GM19372 (cell line): ENCODE measurements around the gene RHOJ.
"Not testable (repeated sequence)": the region's sequence is repeated elsewhere in the genome, so short reads cannot be mapped to it uniquely, and the experiment has no call there.

Experiments used
- ATAC-seq: cut with Tn5 transposase; IDR thresholded peaks from one replicate; pipeline ENCODE4 v1.9.1; 2021; ENCODE audit warnings: mild to moderate bottlenecking, low read depth, moderate library complexity; ENCODE audit not compliant: unreplicated experiment

The RHOJ gene

DNA sequence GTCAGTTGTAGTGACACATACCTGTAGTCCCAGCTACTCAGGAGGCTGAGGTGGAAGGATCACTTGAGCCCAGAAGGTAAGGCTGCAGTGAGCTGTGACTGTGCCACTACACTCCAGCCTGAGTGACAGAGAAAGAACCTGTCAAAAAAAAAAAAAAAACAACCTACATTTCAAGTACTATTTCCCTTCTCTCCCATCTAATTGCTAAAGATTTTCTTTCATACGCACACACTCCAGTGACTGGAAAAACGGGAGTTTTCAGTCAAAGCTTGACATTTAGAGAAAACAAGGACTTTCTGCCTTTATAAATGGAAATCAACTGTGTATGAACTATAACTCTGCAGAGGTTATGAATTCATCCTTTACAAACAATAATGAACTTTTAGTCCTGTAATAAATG, 88.6 kb downstream of the RHOJ start:
- ATAC-seq = no peak

- ATAC-seq = peak; percentile 42
Observed at GRCh38 chr14:63295231-63295685, 91.0 kb downstream of the RHOJ start.

- peak; percentile 54 for ATAC-seq
Observed at GRCh38 chr14:63296060-63296563, 91.9 kb downstream of the RHOJ start.

DNA sequence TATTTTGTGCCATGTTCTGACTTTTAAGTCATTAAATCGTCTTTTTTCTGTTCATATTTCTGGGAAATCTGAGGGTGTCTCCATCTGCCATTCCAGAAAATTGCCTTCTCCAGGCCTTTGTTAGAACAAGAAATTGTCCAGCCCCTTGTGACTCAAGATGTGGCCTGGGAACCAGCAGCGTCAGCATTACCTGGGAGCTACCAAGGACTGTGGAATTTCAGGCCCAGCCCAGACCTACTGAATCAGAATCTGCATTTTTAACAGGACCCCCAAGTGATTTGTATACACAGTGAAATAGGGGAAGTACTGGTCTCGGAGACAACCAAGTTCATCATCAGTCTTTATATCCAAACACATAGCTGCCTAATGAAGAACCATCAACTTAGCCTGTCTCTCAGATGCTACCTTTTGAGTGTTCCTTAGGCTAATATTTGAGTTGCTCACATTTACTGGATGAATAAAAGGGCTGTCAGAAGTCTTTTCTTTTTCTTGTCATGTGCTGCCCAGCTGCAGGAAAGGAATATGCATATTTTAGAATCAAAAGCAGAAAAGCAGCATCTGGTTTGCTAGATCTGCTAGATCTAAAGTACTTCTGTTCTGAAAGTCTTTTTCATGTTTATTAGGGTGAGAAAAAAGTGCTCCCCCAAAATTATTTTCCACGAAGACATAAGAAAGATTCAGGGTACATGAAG, 93.3 kb downstream of the RHOJ start:
- no peak for ATAC-seq

GRCh38 chr14:63299351-63300110, 95.3 kb downstream of the RHOJ start:
- no peak for ATAC-seq

DNA sequence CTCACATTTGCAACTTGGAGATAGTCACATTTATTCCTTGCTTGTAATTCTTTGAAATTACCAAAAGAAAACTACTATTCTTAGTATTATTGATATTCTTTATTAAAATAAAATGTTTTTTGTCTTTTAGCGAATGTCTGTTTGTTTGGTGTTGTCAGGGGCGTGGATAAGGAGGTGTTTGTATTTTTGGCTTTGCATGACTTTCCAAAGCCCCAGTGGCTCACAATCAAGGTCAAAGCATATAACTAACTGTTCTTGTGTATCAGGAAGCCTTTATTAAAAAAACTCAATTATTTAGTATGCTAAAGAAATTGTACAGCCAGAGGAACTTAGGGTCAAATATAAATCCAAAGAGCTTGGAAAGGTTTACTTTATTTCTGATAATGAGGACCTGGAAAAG, 96.6 kb downstream of the RHOJ start:
- ATAC-seq = no peak

DNA sequence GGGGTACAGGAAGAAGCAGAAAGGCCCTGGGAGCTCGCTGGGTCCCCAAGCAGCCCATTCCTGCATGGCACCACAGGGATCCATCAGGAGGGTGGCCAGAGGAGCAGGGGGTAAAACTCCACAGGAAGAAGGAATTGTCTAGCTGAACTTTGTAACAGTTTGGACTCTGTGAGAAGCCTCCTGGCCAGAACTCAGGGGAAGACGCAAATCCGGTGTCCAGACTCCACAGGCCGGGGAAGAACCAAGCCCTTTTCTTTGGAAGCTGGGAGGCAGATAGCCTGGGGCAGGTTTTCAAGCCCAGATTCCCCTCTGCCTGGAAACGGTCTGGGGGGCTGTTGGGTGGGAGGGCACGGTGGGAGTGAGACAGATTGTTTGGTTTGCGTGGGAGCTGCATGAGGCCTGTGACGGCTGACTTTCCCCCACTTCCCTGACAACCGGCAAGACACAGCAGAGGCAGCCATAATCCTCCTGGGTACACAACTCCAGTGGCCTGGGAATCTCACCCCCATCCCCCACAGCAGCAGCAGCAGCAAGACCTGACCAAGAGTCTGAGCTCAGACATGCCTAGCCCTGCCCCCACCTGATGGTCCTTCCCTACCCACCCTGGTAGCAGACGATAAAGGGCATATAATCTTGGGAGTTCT, 97.8 kb downstream of the RHOJ start:
- no peak for ATAC-seq

- ATAC-seq = not testable (repeated sequence)
Observed at GRCh38 chr14:63304429-63304828, 100.2 kb downstream of the RHOJ start.

- peak; percentile 72 for ATAC-seq
Observed at GRCh38 chr14:63308723-63309317, 104.6 kb downstream of the RHOJ start.

- no peak for ATAC-seq
Observed at GRCh38 chr14:63318835-63319234, 114.6 kb downstream of the RHOJ start, which contains the start of gene GPHB5. Gene GPHB5 (minus strand): TSS chr14:63318935. CDS start chr14:63317849, 1,086 bp downstream.

DNA sequence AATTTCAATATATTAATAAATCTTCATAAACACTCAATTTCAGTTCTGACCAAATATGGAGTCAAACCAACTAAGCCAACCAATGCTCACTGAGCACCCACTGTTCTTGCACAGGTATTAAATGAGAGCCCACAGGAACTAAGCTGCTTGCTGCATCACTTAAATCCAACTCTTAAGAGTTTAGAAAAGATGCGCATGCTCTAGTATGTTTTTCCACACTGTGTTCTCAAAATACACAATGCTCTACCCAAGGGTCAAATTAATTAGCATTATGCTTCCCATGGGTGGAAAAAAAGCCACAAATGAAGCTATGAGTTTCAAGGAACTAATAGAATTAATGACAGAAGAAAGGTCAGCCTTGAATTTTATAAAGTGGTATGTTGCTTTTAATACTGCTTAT, 118.2 kb downstream of the RHOJ start:
- ATAC-seq = no peak

DNA sequence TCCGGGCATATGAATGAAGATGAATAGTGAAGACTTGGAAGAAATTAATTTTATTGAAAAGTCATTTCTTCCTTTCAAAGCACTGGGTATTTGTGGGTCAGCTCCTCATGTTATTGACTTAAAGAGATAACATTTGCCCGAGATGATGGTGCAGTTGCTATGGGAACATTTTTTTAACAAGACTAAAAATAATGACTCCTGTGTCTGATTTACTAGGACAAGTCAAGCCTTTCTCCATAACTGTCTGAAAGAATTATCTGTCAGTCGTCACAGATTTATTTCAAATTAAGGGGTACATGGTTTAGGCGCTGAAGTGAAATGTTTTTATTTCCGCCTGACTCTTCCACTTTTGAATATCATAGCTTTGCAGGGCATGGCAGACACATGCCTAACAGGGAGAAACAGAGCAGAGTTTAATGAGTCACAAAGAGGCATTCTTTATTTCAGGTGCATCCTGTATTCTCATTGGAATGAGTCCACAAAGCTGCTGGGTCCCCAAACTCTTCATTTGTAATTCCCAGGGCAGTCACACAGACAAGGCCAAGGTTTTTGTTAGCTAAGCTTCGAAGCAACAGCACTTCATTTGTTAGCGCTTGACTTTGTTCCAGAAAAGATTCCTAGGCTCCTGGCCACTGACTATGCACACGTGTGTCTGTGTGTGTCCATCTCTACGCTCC, 118.8 kb downstream of the RHOJ start:
- ATAC-seq = no peak

DNA sequence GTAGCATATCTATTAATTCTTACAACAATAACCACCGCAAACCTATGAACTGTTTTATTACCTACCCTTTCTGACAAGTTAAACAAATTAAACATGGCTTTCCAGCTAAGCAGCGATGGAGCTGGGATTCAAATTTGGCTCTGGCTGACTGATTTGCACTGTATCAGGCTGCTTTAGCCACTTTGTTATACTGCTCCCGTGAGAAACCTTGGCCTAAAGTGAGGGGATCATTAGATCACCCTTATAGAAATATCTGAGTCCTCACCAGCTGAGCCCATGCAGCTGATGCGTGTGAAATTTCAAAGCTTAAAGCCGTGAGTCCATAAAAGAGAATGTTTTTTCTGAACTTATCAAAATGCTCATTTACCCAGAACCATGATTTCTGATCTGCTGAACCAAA, 122.6 kb downstream of the RHOJ start:
- ATAC-seq = no peak

DNA sequence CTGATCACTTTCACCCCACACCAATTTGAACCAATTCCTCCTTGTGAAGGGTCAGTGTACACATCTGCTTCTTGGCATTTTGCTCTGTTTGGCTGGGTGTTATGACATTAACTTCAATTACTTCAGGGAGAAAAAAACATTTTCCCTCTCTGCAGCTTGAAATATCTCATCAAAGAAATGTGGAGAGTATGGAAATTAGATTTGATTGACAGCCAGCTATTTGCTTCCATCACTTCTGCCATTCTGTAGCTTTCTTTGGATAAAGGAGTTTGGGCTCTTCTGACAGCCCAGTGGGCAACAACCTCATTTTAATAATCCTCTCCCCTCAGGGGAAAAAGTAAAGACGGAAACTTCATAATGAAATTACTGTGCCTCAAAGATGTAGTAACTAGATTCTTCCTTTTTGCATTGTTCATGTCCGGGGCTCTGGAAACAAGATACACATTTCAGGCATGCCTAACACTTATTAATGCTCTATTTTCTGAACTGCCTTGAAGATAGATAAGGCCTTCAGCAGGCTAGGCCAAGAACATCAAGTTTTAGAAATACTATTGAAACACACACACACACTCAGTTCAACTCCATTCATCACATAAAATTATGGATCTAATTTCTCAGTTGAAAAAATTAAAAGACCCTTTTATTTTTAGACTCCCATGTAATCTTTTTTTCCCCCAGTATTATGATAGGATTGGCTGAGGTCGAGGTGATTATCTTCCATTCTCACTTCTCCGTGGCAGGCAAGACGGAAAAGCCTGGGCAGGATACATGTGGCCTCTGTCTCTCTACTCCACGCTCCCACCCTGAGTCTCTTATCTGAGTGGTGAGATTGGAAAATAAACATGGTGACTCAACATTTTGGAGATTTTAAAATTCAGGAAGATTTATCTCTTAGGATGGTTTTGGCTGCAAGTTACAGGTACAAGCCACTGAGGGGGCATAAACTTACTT, 124.8 kb downstream of the RHOJ start:
- no peak for ATAC-seq

- ATAC-seq = no peak
Observed at GRCh38 chr14:63342371-63342770, 138.1 kb downstream of the RHOJ start.
